ENCODE data around the gene CFAP68. TPM values are rescaled to one million over a fixed set of nuclear protein-coding genes. Genes with fewer than 3 reads are reported as not detected.

Gene CFAP68
- total RNA-seq, 2 donors from 2014 or later: 18.8 to 20.0 TPM

- Histone ChIP-seq H3K36me3 (no peaks in the 10 kb centered on the region), H3K9ac (ENCODE audit: low read depth in 2 of 2, low read length in 2 of 2) (no peak overlapping the region), H3K9me3 (no peaks in the 10 kb centered on the region), H3K27ac (no peak overlapping the region), H3K4me1 (no peaks in the 10 kb centered on the region), H3K27me3 (no peaks in the 10 kb centered on the region), H3K4me3 (no peak overlapping the region)
- DNase-seq: no peak
- no peak for TF ChIP-seq CTCF (IDR thresholded peaks at IDR 0.05)
- intact Hi-C loops (cut with DNase I): no loop called here
Observed at GRCh38 chr11:111908639-111909305, 29.4 kb downstream of the CFAP68 start.

GRCh38 chr11:111909378-111909777 lies 30.0 kb downstream of the CFAP68 start:
- TF ChIP-seq CTCF (IDR thresholded peaks at IDR 0.05): no peak
- Histone ChIP-seq H3K36me3 (no peaks in the 10 kb centered on the region), H3K27me3 (no peaks in the 10 kb centered on the region), H3K4me3 (no peak overlapping the region), H3K4me1 (no peaks in the 10 kb centered on the region), H3K9ac (ENCODE audit: low read depth in 2 of 2, low read length in 2 of 2) (no peak overlapping the region), H3K27ac (no peak overlapping the region), H3K9me3 (no peaks in the 10 kb centered on the region)
- intact Hi-C loops (cut with DNase I): no loop called here
- DNase-seq: no peak

GRCh38 chr11:111910676-111911562 lies 31.6 kb downstream of the CFAP68 start:
- intact Hi-C loops (cut with DNase I): no loop called here
- no peak for DNase-seq
- no peaks in the 10 kb centered on the region for H3K27me3 ChIP-seq
- TF ChIP-seq CTCF (IDR thresholded peaks at IDR 0.05): no peak
- peak overlapping the region; percentile 37 to 59 for H3K9ac ChIP-seq (ENCODE audit: low read depth in 2 of 2, low read length in 2 of 2)
- H3K4me1 ChIP-seq: no peaks in the 10 kb centered on the region
- peak overlapping the region; percentile 10 for H3K4me3 ChIP-seq
- H3K36me3 ChIP-seq: no peaks in the 10 kb centered on the region
- H3K27ac ChIP-seq: peak overlapping the region; percentile 75
- no peaks in the 10 kb centered on the region for H3K9me3 ChIP-seq

DNA sequence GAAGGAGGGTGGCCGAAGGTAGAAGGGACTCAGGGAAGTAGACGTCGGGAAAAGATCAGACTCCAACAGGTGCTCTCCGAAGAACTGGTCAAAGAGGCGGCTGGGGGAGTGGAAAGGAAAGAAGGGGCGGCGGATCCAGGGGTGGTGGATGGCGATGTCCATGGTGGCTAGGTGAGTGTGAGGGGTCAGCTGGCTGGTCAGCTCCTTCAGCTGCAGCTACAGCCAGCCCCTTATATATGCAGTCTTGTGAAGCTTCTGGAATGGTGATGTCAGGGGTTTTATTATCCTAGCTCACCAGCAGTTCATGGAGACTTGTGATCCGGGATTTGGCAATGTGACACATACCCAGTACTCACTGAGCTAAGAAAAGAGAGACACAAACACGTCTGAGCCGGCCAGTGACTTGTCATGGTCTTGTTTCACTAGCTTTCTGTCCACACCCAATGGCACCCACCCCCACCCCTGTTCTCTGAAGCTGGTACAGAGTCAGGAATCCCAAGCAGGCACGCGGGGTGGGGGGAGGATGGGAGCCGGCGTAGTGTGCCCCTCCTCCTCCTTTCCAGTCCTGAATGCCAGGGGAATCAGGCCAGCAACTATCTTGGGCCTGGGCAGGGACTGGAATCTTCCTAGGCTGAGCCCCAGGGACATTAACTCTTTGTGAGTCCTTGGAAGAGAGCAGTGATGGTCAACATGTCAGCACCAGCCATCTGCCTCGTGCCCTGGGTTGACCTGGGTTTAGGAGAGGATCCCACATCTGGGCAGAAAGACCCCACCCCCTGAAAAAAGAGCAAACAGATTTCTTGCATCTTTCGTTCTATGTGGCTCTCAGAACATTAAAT lies 32.4 kb downstream of the CFAP68 start, which contains the start of gene CRYAB:
Gene CRYAB, minus strand, starts transcription at position 208 of the 839 bp plus-strand sequence. Its CDS starts 46 bp downstream, at position 162.
- H3K27me3 ChIP-seq: no peaks in the 10 kb centered on the region

More for the DNA sequence above, 32.4 kb downstream of the CFAP68 start, which contains the start of gene CRYAB:
- intact Hi-C loops (cut with DNase I): no loop called here
- Histone ChIP-seq H3K4me3 (peak within 1 kb of the TSS; percentile 18), H3K36me3 (no peaks in the 10 kb centered on the region), H3K4me1 (no peaks in the 10 kb centered on the region), H3K27ac (peak within 1 kb of the TSS; percentile 75), H3K9me3 (no peaks in the 10 kb centered on the region), H3K9ac (ENCODE audit: low read depth in 2 of 2, low read length in 2 of 2) (peak within 1 kb of the TSS; percentile 52 to 59)
- DNase-seq: peak; percentile 54
- TF ChIP-seq CTCF (IDR thresholded peaks at IDR 0.05): no peak

All from colonic mucosa (tissue), 4 donors.